Stimulated activated naive B cell treated with anti-CD40 and anti-IgM and Interleukin-4, amounts not matched to agents 10 μg/mL and 1 μg/mL and 100 μg/mL, for 72 hours (primary cell): ENCODE results near the gene GHR.

Source experiments
- ATAC-seq, 2 donors: fragments of 150-1000 bp; cut with Tn5 transposase; replicated peaks; 2 replicates each; pipeline ENCODE4 v1.10.0; 2021; ENCODE audit warnings: moderate library complexity in 1 of 2
- DNase-seq: peaks from one replicate; pipeline ENCODE4 v3.0.0; 2021
- H3K27ac Mint-ChIP-seq: one replicate; pipeline ENCODE4 v1.8.0; 2022; ENCODE audit warnings: mild to moderate bottlenecking, mixed read lengths
- H3K27me3 Mint-ChIP-seq, 2 donors: one replicate each; pipeline ENCODE4 v1.8.0; 2022; ENCODE audit warnings: mixed read lengths in 2 of 2
- H3K36me3 Mint-ChIP-seq, 2 donors: one replicate each; pipeline ENCODE4 v1.8.0; 2022; ENCODE audit warnings: mixed read lengths in 2 of 2, mild to moderate bottlenecking in 1 of 2
- H3K4me1 Mint-ChIP-seq, 2 donors: one replicate each; pipeline ENCODE4 v1.8.0; 2022; ENCODE audit warnings: mixed read lengths in 2 of 2, mild to moderate bottlenecking in 1 of 2
- H3K4me3 Mint-ChIP-seq, 2 donors: one replicate each; pipeline ENCODE4 v1.8.0; 2022; ENCODE audit warnings: mild to moderate bottlenecking in 2 of 2, mixed read lengths in 2 of 2, moderate library complexity in 1 of 2
- H3K9me3 Mint-ChIP-seq, 2 donors: one replicate each; pipeline ENCODE4 v1.8.0; 2022; ENCODE audit warnings: mixed read lengths in 2 of 2, mild to moderate bottlenecking in 1 of 2

Gene GHR

DNA sequence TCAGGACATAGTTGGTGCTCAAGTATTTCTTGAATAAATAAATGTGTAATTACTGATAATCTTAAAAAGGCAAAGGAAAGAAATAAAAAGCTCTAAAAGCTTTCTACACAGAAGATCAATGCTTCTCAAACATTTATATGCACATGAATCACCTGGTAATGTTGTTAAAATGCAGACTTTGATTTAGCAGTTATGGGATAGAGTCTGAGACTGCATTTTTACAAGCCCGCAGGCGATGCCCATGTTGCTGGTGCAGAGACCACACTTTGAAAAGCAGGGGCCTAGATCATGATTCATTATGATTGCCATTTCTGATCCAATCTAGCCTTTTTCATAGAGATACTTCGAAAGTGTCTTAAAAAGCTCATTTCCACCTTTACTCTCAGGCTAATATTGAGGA lies 329.9 kb downstream of the GHR start:
- no peaks in the 10 kb centered on the region for H3K36me3 Mint-ChIP-seq
- DNase-seq (no peak), ATAC-seq (no peak)
- H3K27ac Mint-ChIP-seq = no peak overlapping the region
- peaks cover 0 to 7% of the 10 kb centered on the region in 2 donors for H3K27me3 Mint-ChIP-seq
- peaks cover 9 to 14% of the 10 kb centered on the region in 2 donors for H3K4me1 Mint-ChIP-seq
- no peaks in the 10 kb centered on the region for H3K9me3 Mint-ChIP-seq
- H3K4me3 Mint-ChIP-seq = no peak overlapping the region

- ATAC-seq = peak; percentile 93 to 95
- peaks cover 9 to 19% of the 10 kb centered on the region in 2 donors for H3K4me1 Mint-ChIP-seq
- H3K27ac Mint-ChIP-seq = peak within 1 kb of the TSS; percentile 83
- DNase-seq = peak; percentile 38
- peaks cover 0 to 7% of the 10 kb centered on the region in 2 donors for H3K27me3 Mint-ChIP-seq
- H3K9me3 Mint-ChIP-seq = no peaks in the 10 kb centered on the region
- peaks cover 2 to 4% of the 10 kb centered on the region in 2 donors for H3K36me3 Mint-ChIP-seq
- H3K4me3 Mint-ChIP-seq = peak within 1 kb of the TSS; percentile 84 to 89
Observed at GRCh38 chr5:42756606-42757601, 333.7 kb downstream of the GHR start, which contains the start of gene CCDC152. Gene CCDC152 (plus strand): TSS chr5:42756818. CDS start chr5:42759122, 2,304 bp downstream.

DNA sequence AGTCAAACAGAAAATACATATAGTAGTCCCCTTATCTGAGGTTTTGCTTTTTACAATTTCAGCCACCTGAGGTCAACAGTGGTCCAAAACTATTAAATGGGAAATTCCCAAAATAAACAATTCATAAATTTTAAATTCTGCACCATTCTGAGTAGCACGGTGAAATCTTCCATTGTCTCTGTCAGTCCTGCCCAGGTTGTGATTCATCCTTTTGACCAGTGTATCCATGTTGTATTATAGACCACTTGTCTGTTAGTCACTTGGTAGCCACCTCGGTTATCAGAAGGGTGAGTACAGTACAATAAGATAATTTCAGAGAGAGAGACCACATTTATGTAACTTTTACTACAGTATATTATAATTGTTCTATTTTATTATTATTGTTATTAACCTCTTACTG lies 336.2 kb downstream of the GHR start:
- ATAC-seq (no peak), DNase-seq (no peak)
- H3K36me3 Mint-ChIP-seq = peaks cover 2 to 4% of the 10 kb centered on the region in 2 donors
- no peak overlapping the region for H3K27ac Mint-ChIP-seq
- H3K9me3 Mint-ChIP-seq = no peaks in the 10 kb centered on the region
- H3K4me1 Mint-ChIP-seq = peaks cover 9 to 19% of the 10 kb centered on the region in 2 donors
- no peak overlapping the region for H3K4me3 Mint-ChIP-seq
- H3K27me3 Mint-ChIP-seq = peaks cover 0 to 7% of the 10 kb centered on the region in 2 donors

DNA sequence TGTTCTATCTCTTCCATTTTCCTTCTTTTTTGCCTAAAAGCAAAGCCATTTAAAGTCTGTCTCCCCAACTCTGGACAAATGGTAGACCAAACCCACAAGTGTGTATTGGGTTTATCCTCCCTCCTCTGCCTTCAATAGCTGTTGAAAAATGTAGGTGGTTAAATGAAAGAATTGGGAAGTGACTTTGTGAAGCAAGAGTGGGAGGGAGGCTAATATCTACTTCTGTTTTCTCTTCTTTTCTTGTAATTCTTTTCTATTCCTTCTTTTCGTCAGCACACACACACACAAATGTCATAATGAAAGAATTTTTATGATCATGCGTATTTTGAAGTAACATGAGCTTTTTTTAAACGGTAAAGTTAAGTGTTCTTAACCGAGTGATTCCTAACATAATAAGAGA lies 337.2 kb downstream of the GHR start:
- ATAC-seq (no peak), DNase-seq (no peak)
- Mint-ChIP-seq H3K9me3 (no peaks in the 10 kb centered on the region), H3K4me1 (peaks cover 9 to 19% of the 10 kb centered on the region in 2 donors), H3K27me3 (peaks cover 0 to 7% of the 10 kb centered on the region in 2 donors), H3K27ac (no peak overlapping the region), H3K36me3 (peaks cover 4 to 5% of the 10 kb centered on the region in 2 donors), H3K4me3 (no peak overlapping the region)

DNA sequence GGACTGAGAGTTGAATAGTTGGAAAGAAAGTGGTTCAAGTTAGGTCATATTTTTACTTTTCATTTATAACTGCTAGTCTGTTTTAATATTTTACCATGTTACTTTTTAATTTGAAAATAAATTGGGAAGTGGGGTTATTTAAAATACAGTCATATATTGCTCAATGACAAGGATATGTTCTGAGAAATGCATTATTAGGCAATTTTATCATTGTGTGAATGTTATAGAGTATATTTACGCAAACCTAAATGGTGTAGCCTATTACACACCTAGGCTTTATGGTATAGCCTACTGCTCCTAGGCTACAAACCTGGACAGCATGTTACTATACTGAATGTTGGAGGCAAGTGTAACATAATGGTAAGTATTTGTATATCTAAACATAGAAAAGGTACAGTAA lies 338.6 kb downstream of the GHR start:
- peaks cover 0 to 4% of the 10 kb centered on the region in 2 donors for H3K27me3 Mint-ChIP-seq
- H3K27ac Mint-ChIP-seq = no peak overlapping the region
- DNase-seq = no peak
- H3K9me3 Mint-ChIP-seq = no peaks in the 10 kb centered on the region
- H3K4me1 Mint-ChIP-seq = peaks cover 9 to 15% of the 10 kb centered on the region in 2 donors
- ATAC-seq = no peak
- H3K36me3 Mint-ChIP-seq = peaks cover 4 to 5% of the 10 kb centered on the region in 2 donors
- H3K4me3 Mint-ChIP-seq = no peak overlapping the region

DNA sequence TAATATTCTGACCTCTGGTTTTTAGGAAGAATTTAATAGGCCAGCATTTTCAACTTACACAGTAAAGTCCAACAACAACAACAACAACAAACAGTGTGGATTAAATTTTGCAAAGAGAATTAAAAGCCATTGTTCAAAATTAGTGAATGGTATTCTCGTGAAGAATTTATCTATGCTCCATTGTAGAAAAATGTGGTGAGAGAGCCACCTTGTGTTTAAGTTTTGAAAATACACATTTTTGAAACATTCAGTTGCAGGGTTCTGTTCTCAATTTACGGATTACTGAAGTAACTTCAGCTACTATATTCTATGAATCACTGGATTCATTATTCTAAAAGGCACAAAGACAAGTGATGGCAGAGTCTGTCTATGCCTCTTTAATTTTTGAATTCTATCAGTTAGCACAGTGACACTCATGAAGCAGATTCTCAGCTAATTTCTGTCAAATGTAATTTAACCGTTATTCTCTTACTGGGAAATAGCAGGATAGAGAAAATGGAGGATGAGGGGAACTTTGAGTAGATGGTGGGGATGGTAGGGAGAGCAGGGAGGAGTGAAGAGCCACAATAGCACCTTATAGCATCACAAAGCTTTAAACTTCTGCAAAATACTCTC lies 344.4 kb downstream of the GHR start:
- ATAC-seq (peak in 1 of 2 donors; percentile 42), DNase-seq (no peak)
- Mint-ChIP-seq H3K4me1 (no peaks in the 10 kb centered on the region), H3K36me3 (peaks cover 5 to 9% of the 10 kb centered on the region in 2 donors), H3K27ac (no peak overlapping the region), H3K4me3 (no peak overlapping the region), H3K9me3 (no peaks in the 10 kb centered on the region), H3K27me3 (peaks cover 0 to 4% of the 10 kb centered on the region in 2 donors)

GRCh38 chr5:42768106-42768504 lies 344.9 kb downstream of the GHR start:
- H3K4me3 Mint-ChIP-seq = no peak overlapping the region
- H3K27me3 Mint-ChIP-seq = peaks cover 0 to 4% of the 10 kb centered on the region in 2 donors
- no peak overlapping the region for H3K27ac Mint-ChIP-seq
- ATAC-seq (no peak), DNase-seq (no peak)
- no peaks in the 10 kb centered on the region for H3K4me1 Mint-ChIP-seq
- peaks cover 5 to 9% of the 10 kb centered on the region in 2 donors for H3K36me3 Mint-ChIP-seq
- H3K9me3 Mint-ChIP-seq = no peaks in the 10 kb centered on the region

GRCh38 chr5:42770003-42770402 lies 346.8 kb downstream of the GHR start:
- ATAC-seq = no peak
- Mint-ChIP-seq H3K9me3 (no peaks in the 10 kb centered on the region), H3K27ac (no peak overlapping the region), H3K4me3 (no peak overlapping the region), H3K36me3 (peaks cover 5 to 6% of the 10 kb centered on the region in 2 donors), H3K4me1 (no peaks in the 10 kb centered on the region), H3K27me3 (peaks cover 0 to 4% of the 10 kb centered on the region in 2 donors)
- no peak for DNase-seq
